ENCODE data around the gene IL9R. TPM values are rescaled to one million over a fixed set of nuclear protein-coding genes. Genes with fewer than 3 reads are reported as not detected.
"Not testable (repeated sequence)": the region's sequence is repeated elsewhere in the genome, so short reads cannot be mapped to it uniquely, and the experiment has no call there.

Gene IL9R
- total and polyA plus RNA-seq, 11 donors: 0.16 TPM; not detected in 10

- Histone ChIP-seq H3K4me1 (no peaks in the 10 kb centered on the region), H3K27me3 (peaks cover 0 to 6% (median 0%) of the 10 kb centered on the region in 9 donors), H3K9me3 (peaks cover 0 to 21% (median 3%) of the 10 kb centered on the region in 12 donors), H3K27ac (no peak overlapping the region), H3K4me3 (no peak overlapping the region), H3K36me3 (no peaks in the 10 kb centered on the region)
- 9 to 45% (median 26%) methylated on average over 1 of the region's 1 CpG for WGBS, 4 donors
- TF ChIP-seq POLR2A (IDR thresholded peaks at IDR 0.05) (no peak), CTCF (IDR thresholded peaks at IDR 0.05) (no peak)
- ATAC-seq (no peak), DNase-seq (no peak)
- intact Hi-C loops (cut with DNase I): no loop called here
These were observed 29.2 kb upstream of the IL9R start for GRCh38 chrX:155968326-155968661.

GRCh38 chrX:155968791-155969190 is 28.7 kb upstream of the IL9R start:
- intact Hi-C loops (cut with DNase I): no loop called here
- peaks cover 0 to 16% (median under 1%) of the 10 kb centered on the region in 12 donors for H3K9me3 ChIP-seq
- no peak for DNase-seq
- ATAC-seq: no peak
- no peak overlapping the region for H3K4me3 ChIP-seq
- no peak for TF ChIP-seq POLR2A (IDR thresholded peaks at IDR 0.05)
- no peak for TF ChIP-seq CTCF (IDR thresholded peaks at IDR 0.05)
- no peaks in the 10 kb centered on the region for H3K36me3 ChIP-seq
- peaks cover 0 to 6% (median 0%) of the 10 kb centered on the region in 9 donors for H3K27me3 ChIP-seq
- 32 to 43% (median 37%) methylated on average over 5 of the region's 5 CpGs for WGBS, 4 donors
- no peak overlapping the region for H3K27ac ChIP-seq
- no peaks in the 10 kb centered on the region for H3K4me1 ChIP-seq

- H3K27ac ChIP-seq; ATAC-seq; intact Hi-C loops (cut with DNase I); H3K36me3 ChIP-seq; H3K4me3 ChIP-seq; DNase-seq; H3K4me1 ChIP-seq; H3K27me3 ChIP-seq: not testable (repeated sequence)
- peak in 3 of 12 donors; percentile 6 to 17 (median 13) for TF ChIP-seq CTCF (IDR thresholded peaks at IDR 0.05)
- 62 to 71% (median 66%) methylated on average over 5 of the region's 5 CpGs for WGBS, 4 donors
- H3K9me3 ChIP-seq: peaks cover 0 to 11% (median 0%) of the 10 kb centered on the region in 12 donors
These were observed 25.8 kb upstream of the IL9R start for GRCh38 chrX:155971658-155972057.

- DNase-seq; ATAC-seq; intact Hi-C loops (cut with DNase I); H3K36me3 ChIP-seq; H3K4me1 ChIP-seq; H3K4me3 ChIP-seq; H3K27ac ChIP-seq; H3K27me3 ChIP-seq: not testable (repeated sequence)
- WGBS, 4 donors: 66 to 73% (median 71%) methylated on average over 7 of the region's 7 CpGs
- peaks cover 0 to 11% (median 0%) of the 10 kb centered on the region in 12 donors for H3K9me3 ChIP-seq
These were observed 25.3 kb upstream of the IL9R start for GRCh38 chrX:155972241-155972640.

GRCh38 chrX:155983326-155983725 is 14.2 kb upstream of the IL9R start:
- no peak for DNase-seq
- TF ChIP-seq CTCF (IDR thresholded peaks at IDR 0.05) (no peak), POLR2A (IDR thresholded peaks at IDR 0.05) (no peak)
- 51 to 74% (median 64%) methylated on average over 2 of the region's 2 CpGs for WGBS, 4 donors
- no peaks in the 10 kb centered on the region for H3K27me3 ChIP-seq
- ATAC-seq: no peak
- H3K4me1 ChIP-seq: no peaks in the 10 kb centered on the region
- H3K36me3 ChIP-seq: no peaks in the 10 kb centered on the region
- H3K4me3 ChIP-seq: no peak overlapping the region
- peaks cover 0 to 16% (median 4%) of the 10 kb centered on the region in 12 donors for H3K9me3 ChIP-seq
- intact Hi-C loops (cut with DNase I): no loop called here
- H3K27ac ChIP-seq: no peak overlapping the region
